ENCODE results near the gene RNF4. TPM values are rescaled to one million over a fixed set of nuclear protein-coding genes. Genes with fewer than 3 reads are reported as not detected.

RNF4 gene
- total RNA-seq, 1 experiment from 2014 or later: 81.4 TPM

DNA sequence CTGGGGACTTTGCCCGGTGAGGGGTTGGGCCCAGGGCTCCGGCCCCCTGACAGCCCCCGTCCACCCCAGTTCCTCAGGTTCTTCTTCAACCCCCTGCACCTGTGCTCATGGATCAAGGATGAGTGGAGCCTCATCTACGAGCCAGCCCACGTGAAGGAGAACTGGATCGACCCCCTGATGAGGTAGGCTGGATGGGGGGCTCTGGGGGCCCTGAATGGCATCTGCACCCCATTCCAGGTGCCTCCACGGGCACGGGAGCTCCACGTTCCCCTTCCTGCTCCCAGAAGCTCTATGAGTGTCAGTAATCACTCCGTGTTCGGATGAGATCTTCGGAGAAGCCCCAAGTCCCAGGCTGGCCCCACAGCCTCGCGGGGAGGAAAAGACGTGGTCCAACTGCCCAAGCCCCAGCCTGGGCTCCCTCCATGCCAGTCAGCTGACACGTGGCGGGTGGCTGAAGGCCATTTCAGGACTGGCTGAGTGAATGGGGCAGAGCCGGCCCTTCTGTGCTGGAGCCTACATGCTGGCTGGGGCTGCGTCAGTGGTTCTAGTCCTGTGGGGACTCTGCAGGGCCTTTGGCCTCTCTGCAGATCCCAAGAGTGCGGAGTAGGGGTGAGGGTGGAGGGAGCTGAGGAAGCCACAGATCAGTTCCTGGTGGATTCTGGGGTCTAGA is 25.7 kb upstream of the RNF4 start:
- no peaks in the 10 kb centered on the region for H3K27me3 Mint-ChIP-seq (ENCODE audit: insufficient read depth, unreplicated experiment)
- H3K4me3 Mint-ChIP-seq (ENCODE audit: unreplicated experiment): no peak overlapping the region
- intact Hi-C loops (cut with micrococcal nuclease): no loop called here
- no peaks in the 10 kb centered on the region for H3K9me3 Mint-ChIP-seq (ENCODE audit: unreplicated experiment)
- no peak overlapping the region for H3K27ac Mint-ChIP-seq (ENCODE audit: low read depth, unreplicated experiment)
- CTCF ChIA-PET: interaction anchor here (1.2 to 1.3 kb wide), 2 partner anchors 21 to 222 kb away, joined by 3 to 5 read pairs; no protein-coding TSS in a partner anchor
- POLR2A ChIA-PET: interaction anchor here (2.1 kb wide), 1 partner anchor 26 kb away, joined by 6 read pairs; the partner anchor contains the start of gene RNF4
- no TSS peak for BruUV-seq (replicated peaks)
- DNase-seq (ENCODE audit: unreplicated experiment): no peak
- no peak for TF ChIP-seq CTCF (IDR thresholded peaks at IDR 0.05; ENCODE audit: unreplicated experiment)
- no peaks in the 10 kb centered on the region for H3K36me3 Mint-ChIP-seq (ENCODE audit: insufficient read depth, unreplicated experiment)
- no peaks in the 10 kb centered on the region for H3K4me1 Mint-ChIP-seq (ENCODE audit: insufficient read depth, unreplicated experiment)

- TF ChIP-seq CTCF (IDR thresholded peaks at IDR 0.05; ENCODE audit: unreplicated experiment): no peak
- DNase-seq (ENCODE audit: unreplicated experiment): no peak
- Mint-ChIP-seq H3K27me3 (ENCODE audit: insufficient read depth, unreplicated experiment) (no peaks in the 10 kb centered on the region), H3K36me3 (ENCODE audit: insufficient read depth, unreplicated experiment) (no peaks in the 10 kb centered on the region), H3K4me3 (ENCODE audit: unreplicated experiment) (no peak overlapping the region), H3K9me3 (ENCODE audit: unreplicated experiment) (no peaks in the 10 kb centered on the region), H3K27ac (ENCODE audit: low read depth, unreplicated experiment) (no peak overlapping the region), H3K4me1 (ENCODE audit: insufficient read depth, unreplicated experiment) (no peaks in the 10 kb centered on the region)
- ChIA-PET CTCF (interaction anchor here (0.7 to 1.3 kb wide), 3 partner anchors 20 to 693 kb away, joined by 3 to 5 read pairs (median 4); no protein-coding TSS in a partner anchor), POLR2A (interaction anchor here (0.6 kb wide), 1 partner anchor 25 kb away, joined by 4 read pairs; the partner anchor contains the start of gene RNF4)
- BruUV-seq (replicated peaks): no TSS peak
- intact Hi-C loops (cut with micrococcal nuclease): no loop called here
These were observed 24.8 kb upstream of the RNF4 start for GRCh38 chr4:2443956-2444740.

DNA sequence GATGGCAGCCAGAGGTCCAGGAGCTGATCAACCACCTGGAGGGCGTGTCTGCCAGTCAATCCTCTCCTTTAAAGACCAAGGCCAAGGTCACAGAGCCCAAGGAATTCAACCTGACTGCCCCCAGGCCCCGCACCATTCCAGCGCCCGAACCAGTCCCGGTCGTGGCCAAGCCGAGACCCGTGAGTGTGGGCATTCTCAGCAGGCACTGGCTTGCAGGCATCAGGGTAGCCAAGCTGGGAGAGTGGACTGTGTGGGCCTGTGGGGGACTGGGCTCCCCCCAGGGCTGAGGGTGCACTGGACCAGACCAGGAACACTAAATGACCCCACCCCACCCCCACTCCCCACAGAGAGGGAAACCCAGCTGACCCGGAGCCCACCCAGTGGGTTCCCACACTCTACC is 23.8 kb upstream of the RNF4 start:
- H3K4me1 Mint-ChIP-seq (ENCODE audit: insufficient read depth, unreplicated experiment): no peaks in the 10 kb centered on the region
- H3K27me3 Mint-ChIP-seq (ENCODE audit: insufficient read depth, unreplicated experiment): no peaks in the 10 kb centered on the region
- no peak for DNase-seq (ENCODE audit: unreplicated experiment)
- CTCF ChIA-PET: no interaction called here
- intact Hi-C loops (cut with micrococcal nuclease): no loop called here
- H3K36me3 Mint-ChIP-seq (ENCODE audit: insufficient read depth, unreplicated experiment): no peaks in the 10 kb centered on the region
- H3K9me3 Mint-ChIP-seq (ENCODE audit: unreplicated experiment): no peaks in the 10 kb centered on the region
- H3K4me3 Mint-ChIP-seq (ENCODE audit: unreplicated experiment): no peak overlapping the region
- BruUV-seq (replicated peaks): no TSS peak
- no peak for TF ChIP-seq CTCF (IDR thresholded peaks at IDR 0.05; ENCODE audit: unreplicated experiment)
- POLR2A ChIA-PET: no interaction called here
- H3K27ac Mint-ChIP-seq (ENCODE audit: low read depth, unreplicated experiment): no peak overlapping the region

DNA sequence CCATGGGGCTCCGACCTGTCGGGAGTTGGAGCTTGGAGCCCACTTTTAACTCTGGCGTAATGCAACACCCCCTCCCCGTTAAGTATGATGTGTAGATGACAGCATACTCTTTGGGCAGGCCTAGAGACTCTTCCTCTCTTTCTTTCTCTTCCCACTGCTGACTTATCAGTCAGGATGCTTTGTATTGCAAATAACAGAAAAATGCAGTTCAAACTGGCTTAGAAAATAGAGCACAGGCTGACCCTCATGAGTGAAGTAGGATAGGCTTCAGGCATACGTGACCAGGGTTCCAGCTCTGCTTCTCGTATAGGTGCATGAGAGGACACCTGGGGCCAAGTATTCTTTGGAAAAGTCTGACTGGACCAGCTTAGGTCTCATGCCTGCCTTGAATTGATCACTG is 23.3 kb upstream of the RNF4 start:
- H3K27ac Mint-ChIP-seq (ENCODE audit: low read depth, unreplicated experiment): no peak overlapping the region
- intact Hi-C loops (cut with micrococcal nuclease): no loop called here
- ChIA-PET POLR2A (no interaction called here), CTCF (no interaction called here)
- H3K27me3 Mint-ChIP-seq (ENCODE audit: insufficient read depth, unreplicated experiment): no peaks in the 10 kb centered on the region
- no peaks in the 10 kb centered on the region for H3K4me1 Mint-ChIP-seq (ENCODE audit: insufficient read depth, unreplicated experiment)
- DNase-seq (ENCODE audit: unreplicated experiment): no peak
- TF ChIP-seq CTCF (IDR thresholded peaks at IDR 0.05; ENCODE audit: unreplicated experiment): no peak
- no TSS peak for BruUV-seq (replicated peaks)
- H3K9me3 Mint-ChIP-seq (ENCODE audit: unreplicated experiment): no peaks in the 10 kb centered on the region
- H3K36me3 Mint-ChIP-seq (ENCODE audit: insufficient read depth, unreplicated experiment): no peaks in the 10 kb centered on the region
- no peak overlapping the region for H3K4me3 Mint-ChIP-seq (ENCODE audit: unreplicated experiment)

Data from MCF 10A (cell line).